SK-N-SH (cell line): ENCODE data around the gene CTSE. TPM values are rescaled to one million over a fixed set of nuclear protein-coding genes. Genes with fewer than 3 reads are reported as not detected.

ENCODE experiments used
- CTCF ChIA-PET: fragments of 300-600, 350-600 bp; formaldehyde crosslinking; extraction: SDS; loops from one replicate; lab custom pipeline; 2021; lab: Yijun Ruan, JAX
- POLR2A ChIA-PET: fragments of 350-600 bp; sonication (Branson Sonifier 250); formaldehyde crosslinking; extraction: SDS; loops from one replicate; lab custom pipeline; 2020; ENCODE audit warnings: antibody characterized with exemption, inconsistent platforms; lab: Yijun Ruan, JAX
- DNase-seq: peaks from one replicate; pipeline ENCODE4 v3.0.0; 2012
- H2AFZ ChIP-seq: fragments of 200-600 bp; sonication (generic); 2 replicates; pipeline ENCODE4 v1.8.1; 2016; ENCODE audit warnings: antibody characterized with exemption, mild to moderate bottlenecking, low read depth
- H3F3A ChIP-seq: fragments of 200-600 bp; sonication (generic); replicated peaks from 2 replicates; pipeline ENCODE3; 2016; ENCODE audit warnings: antibody characterized with exemption, mild to moderate bottlenecking; ENCODE audit not compliant: insufficient read depth
- H3K27ac ChIP-seq, 2 experiments: fragments of 200-500 bp in 1 of 2; fragments of 200-600 bp in 1 of 2; sonication (Bioruptor generic) in 1 of 2; sonication (generic), shearing (Covaris generic) in 1 of 2; 2 replicates each; pipeline versions ENCODE4 v1.5.1 to v1.6.1; 2014 to 2016; ENCODE audit warnings: low read depth in 2 of 2, inconsistent platforms in 1 of 2, low read length in 1 of 2, mild to moderate bottlenecking in 1 of 2, mixed read lengths in 1 of 2
- H3K27me3 ChIP-seq: fragments of 200-600 bp; sonication (generic), shearing (Covaris generic); 2 replicates; pipeline ENCODE4 v1.6.1; 2016; ENCODE audit warnings: mixed run types; ENCODE audit not compliant: insufficient read depth
- H3K36me3 ChIP-seq, 2 experiments: fragments of 200-500 bp in 1 of 2; fragments of 200-600 bp in 1 of 2; sonication (Bioruptor generic) in 1 of 2; sonication (generic) in 1 of 2; replicated peaks in 1 of 2; 2 replicates each; pipeline versions ENCODE3 to v1.5.1; 2014 to 2016; ENCODE audit warnings: low read length in 1 of 2, mild to moderate bottlenecking in 1 of 2; ENCODE audit not compliant: insufficient read depth in 2 of 2, control insufficient read depth in 1 of 2
- H3K4me1 ChIP-seq, 2 experiments: fragments of 200-500 bp in 1 of 2; fragments of 200-600 bp in 1 of 2; sonication (Bioruptor generic) in 1 of 2; sonication (generic), shearing (Covaris generic) in 1 of 2; 2 replicates each; pipeline versions ENCODE4 v1.5.1 to v1.6.1; 2014 to 2016; ENCODE audit warnings: low read depth in 1 of 2, low read length in 1 of 2, mixed run types in 1 of 2; ENCODE audit not compliant: insufficient read depth in 2 of 2, control insufficient read depth in 1 of 2
- H3K4me2 ChIP-seq: fragments of 200-600 bp; sonication (generic), shearing (Covaris generic); 2 replicates; pipeline ENCODE4 v1.6.1; 2017; ENCODE audit warnings: mixed run types
- H3K4me3 ChIP-seq, 2 experiments: fragments of 200-500 bp in 1 of 2; fragments of 200-600 bp in 1 of 2; sonication (Bioruptor generic) in 1 of 2; sonication (generic), shearing (Covaris generic) in 1 of 2; 2 replicates each; pipeline versions ENCODE4 v1.5.1 to v1.8.1; 2014 to 2016; ENCODE audit warnings: low read depth in 2 of 2, inconsistent platforms in 1 of 2, low read length in 1 of 2, mild to moderate bottlenecking in 1 of 2, mixed read lengths in 1 of 2, moderate library complexity in 1 of 2
- H3K79me2 ChIP-seq: fragments of 200-600 bp; sonication (generic); 2 replicates; pipeline ENCODE4 v1.8.1; 2017; ENCODE audit warnings: mild to moderate bottlenecking; ENCODE audit not compliant: insufficient read depth
- H3K9ac ChIP-seq: fragments of 200-600 bp; sonication (generic); 2 replicates; pipeline ENCODE4 v1.6.1; 2017; ENCODE audit warnings: mixed run types
- H3K9me2 ChIP-seq: fragments of 200-600 bp; sonication (generic); 2 replicates; pipeline ENCODE4 v1.6.1; 2017; ENCODE audit warnings: mixed run types
- H3K9me3 ChIP-seq: fragments of 200-600 bp; sonication (generic); 2 replicates; pipeline ENCODE4 v1.6.1; 2017; ENCODE audit warnings: mixed run types, mild to moderate bottlenecking, moderate library complexity
- H4K20me1 ChIP-seq: fragments of 200-600 bp; sonication (generic); 2 replicates; pipeline ENCODE4 v1.6.1; 2017; ENCODE audit warnings: mild to moderate bottlenecking, mixed run types; ENCODE audit not compliant: insufficient read depth
- ELF1 ChIP-seq: IDR thresholded peaks from 2 replicates; pipeline ENCODE4 v1.4.0; 2012
- FOXJ3 ChIP-seq: sonication (generic); formaldehyde crosslinking; IDR thresholded peaks from 2 replicates; pipeline ENCODE4 v1.5.1; 2020; ENCODE audit warnings: mild to moderate bottlenecking, missing genetic modification reagents
- GABPA ChIP-seq: IDR thresholded peaks from 2 replicates; pipeline ENCODE4 v1.4.0; 2012; ENCODE audit warnings: low read depth, mild to moderate bottlenecking
- GATA2 ChIP-seq: sonication (generic); formaldehyde crosslinking; IDR thresholded peaks from 2 replicates; pipeline ENCODE4 v1.5.0; 2020; ENCODE audit warnings: mild to moderate bottlenecking, missing genetic modification reagents
- JUND ChIP-seq: IDR thresholded peaks from 2 replicates; pipeline ENCODE4 v1.4.0; 2012
- MXI1 ChIP-seq: IDR thresholded peaks from 2 replicates; pipeline ENCODE4 v1.6.1; 2012; ENCODE audit warnings: mild to moderate bottlenecking, low read depth, low read length, improper control_type of control experiment
- POLR2AphosphoS5 ChIP-seq: IDR thresholded peaks from 2 replicates; pipeline ENCODE4 v1.6.1; 2012; ENCODE audit warnings: low read depth, low read length
- RAD21 ChIP-seq: IDR thresholded peaks from 2 replicates; pipeline ENCODE4 v1.6.1; 2012; ENCODE audit warnings: mild to moderate bottlenecking, low read length
- RCOR1 ChIP-seq: fragments of 150-350 bp; IDR thresholded peaks from 2 replicates; pipeline ENCODE4 v1.6.1; 2017; ENCODE audit warnings: antibody characterized with exemption, low read length
- RXRA ChIP-seq: IDR thresholded peaks from 2 replicates; pipeline ENCODE4 v1.4.0; 2012; ENCODE audit warnings: low read depth, mild to moderate bottlenecking, borderline replicate concordance
- SIN3A ChIP-seq: IDR thresholded peaks from 2 replicates; pipeline ENCODE4 v1.6.1; 2012; ENCODE audit warnings: low read depth, mild to moderate bottlenecking, low read length, moderate library complexity, borderline replicate concordance
- WGBS: methylation state at CpG from one replicate; pipeline ENCODE4 v1.1.6; 2017; ENCODE audit warnings: low lambda C conversion rate; 5-methylcytosine and 5-hydroxymethylcytosine counted together
- polyA plus RNA-seq, 3 experiments: library from polyadenylated mRNA; depleted of rRNA; stranded (reverse); fragments of >200 nt; gene quantifications; 2 replicates each; pipeline ENCODE4 v1.2.3, GENCODE V29; 2012
- TF ChIP-seq, protein P1 (sequence below): IDR thresholded peaks from 2 replicates; pipeline ENCODE4 v1.4.0; 2012; ENCODE audit warnings: low read depth, borderline replicate concordance
- TF ChIP-seq, protein P2 (sequence below): fragments of 200-600 bp; sonication (generic); IDR thresholded peaks from 2 replicates; pipeline ENCODE4 v1.6.1; 2017; ENCODE audit warnings: antibody characterized with exemption, mild to moderate bottlenecking, moderate library complexity
- TF ChIP-seq, protein P3 (sequence below): fragments of 150-350 bp; IDR thresholded peaks from 2 replicates; pipeline ENCODE4 v1.6.1; 2017; ENCODE audit warnings: antibody characterized with exemption, low read length, low read depth, borderline replicate concordance
- TF ChIP-seq, protein P4 (sequence below): IDR thresholded peaks from 2 replicates; pipeline ENCODE4; 2012
- TF ChIP-seq, protein P5 (sequence below): fragments of 150-350 bp; IDR thresholded peaks from 2 replicates; pipeline ENCODE4 v1.6.1; 2016; ENCODE audit warnings: mild to moderate bottlenecking, low read depth, low read length
- TF ChIP-seq, protein P6 (sequence below): IDR thresholded peaks from 2 replicates; pipeline ENCODE4 v1.4.0; 2012; ENCODE audit warnings: low read depth, borderline replicate concordance
- TF ChIP-seq, protein P7 (sequence below): IDR thresholded peaks from 2 replicates; pipeline ENCODE4 v1.6.1; 2012; ENCODE audit warnings: mild to moderate bottlenecking, low read depth, low read length, moderate library complexity

CTSE gene
- polyA plus RNA-seq, 1 of the 3 experiments (the other 2 are of a cell fraction), result not detected

DNA sequence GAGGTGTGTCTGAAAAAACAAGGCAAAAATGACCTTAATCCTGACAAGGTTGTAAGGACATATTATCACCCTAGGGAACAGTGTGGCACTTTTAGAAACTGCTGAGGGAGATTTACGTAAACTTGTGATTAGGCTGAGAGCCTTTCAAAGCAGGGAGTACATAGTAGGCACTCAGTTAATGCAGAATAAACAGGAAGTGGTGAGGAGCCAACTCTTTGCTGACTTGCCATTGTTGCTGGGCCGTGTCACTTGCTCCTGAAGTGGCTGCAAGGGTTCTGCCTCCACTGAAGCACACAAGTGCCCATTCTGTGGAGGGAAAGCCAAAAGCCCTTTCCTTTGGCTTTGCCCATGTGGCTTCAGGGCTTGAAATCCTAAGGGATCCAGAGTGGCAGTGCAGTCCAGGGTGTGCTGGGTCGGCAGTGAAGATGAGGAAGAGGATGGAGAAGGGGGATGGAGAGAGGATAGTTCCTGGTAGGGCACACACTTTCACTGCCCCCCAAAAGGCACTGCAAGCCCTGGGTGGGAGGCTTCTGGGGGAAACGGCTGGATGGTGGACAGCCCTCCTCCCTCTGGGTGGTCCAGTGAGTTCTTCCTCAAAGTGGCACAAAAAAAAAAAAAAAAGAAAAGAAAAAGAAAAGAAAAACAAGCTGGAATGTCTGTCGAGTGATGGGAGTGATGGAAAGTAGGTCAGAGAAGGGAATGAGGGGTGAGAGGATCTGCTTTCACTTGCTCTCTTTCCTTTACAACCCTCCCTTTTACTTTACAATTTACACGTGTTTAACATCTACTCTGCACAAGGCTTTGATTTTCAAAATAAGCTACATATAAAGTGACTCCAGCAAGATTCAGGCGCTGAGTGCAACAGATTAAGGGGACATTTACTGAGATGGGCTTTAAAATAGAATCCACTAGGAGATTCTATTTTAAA is 15.6 kb upstream of the CTSE start:
- WGBS, result 41% methylated on average over 7 of the region's 7 CpGs
- ChIA-PET POLR2A (no interaction called here), CTCF (interaction anchor here (0.6 to 4.1 kb wide), 5 partner anchors 9 to 68 kb away, joined by 3 to 23 read pairs (median 4); no protein-coding TSS in a partner anchor)
- Histone ChIP-seq H3K4me1 (peaks cover 0 to 5% of the 10 kb centered on the region in 2 experiments; a peak in 1 of 4 replicates), H3K9ac (no peak overlapping the region), H3K9me3 (no peaks in the 10 kb centered on the region), H3K4me3 (no peak overlapping the region), H3K27ac (no peak overlapping the region), H3K9me2 (no peaks in the 10 kb centered on the region), H3K27me3 (peaks cover 47% of the 10 kb centered on the region; the same call in 1 of the 2 replicates), H4K20me1 (no peaks in the 10 kb centered on the region), H3K36me3 (no peaks in the 10 kb centered on the region), H2AFZ (no peak overlapping the region), H3K4me2 (no peak overlapping the region), H3F3A (no peaks in the 10 kb centered on the region), H3K79me2 (no peaks in the 10 kb centered on the region)
- no peak for DNase-seq
- TF ChIP-seq, protein P1, sequence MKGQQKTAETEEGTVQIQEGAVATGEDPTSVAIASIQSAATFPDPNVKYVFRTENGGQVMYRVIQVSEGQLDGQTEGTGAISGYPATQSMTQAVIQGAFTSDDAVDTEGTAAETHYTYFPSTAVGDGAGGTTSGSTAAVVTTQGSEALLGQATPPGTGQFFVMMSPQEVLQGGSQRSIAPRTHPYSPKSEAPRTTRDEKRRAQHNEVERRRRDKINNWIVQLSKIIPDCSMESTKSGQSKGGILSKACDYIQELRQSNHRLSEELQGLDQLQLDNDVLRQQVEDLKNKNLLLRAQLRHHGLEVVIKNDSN, result no peak
- TF ChIP-seq, protein P2, sequence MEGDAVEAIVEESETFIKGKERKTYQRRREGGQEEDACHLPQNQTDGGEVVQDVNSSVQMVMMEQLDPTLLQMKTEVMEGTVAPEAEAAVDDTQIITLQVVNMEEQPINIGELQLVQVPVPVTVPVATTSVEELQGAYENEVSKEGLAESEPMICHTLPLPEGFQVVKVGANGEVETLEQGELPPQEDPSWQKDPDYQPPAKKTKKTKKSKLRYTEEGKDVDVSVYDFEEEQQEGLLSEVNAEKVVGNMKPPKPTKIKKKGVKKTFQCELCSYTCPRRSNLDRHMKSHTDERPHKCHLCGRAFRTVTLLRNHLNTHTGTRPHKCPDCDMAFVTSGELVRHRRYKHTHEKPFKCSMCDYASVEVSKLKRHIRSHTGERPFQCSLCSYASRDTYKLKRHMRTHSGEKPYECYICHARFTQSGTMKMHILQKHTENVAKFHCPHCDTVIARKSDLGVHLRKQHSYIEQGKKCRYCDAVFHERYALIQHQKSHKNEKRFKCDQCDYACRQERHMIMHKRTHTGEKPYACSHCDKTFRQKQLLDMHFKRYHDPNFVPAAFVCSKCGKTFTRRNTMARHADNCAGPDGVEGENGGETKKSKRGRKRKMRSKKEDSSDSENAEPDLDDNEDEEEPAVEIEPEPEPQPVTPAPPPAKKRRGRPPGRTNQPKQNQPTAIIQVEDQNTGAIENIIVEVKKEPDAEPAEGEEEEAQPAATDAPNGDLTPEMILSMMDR, result no peak
- TF ChIP-seq, protein P3, sequence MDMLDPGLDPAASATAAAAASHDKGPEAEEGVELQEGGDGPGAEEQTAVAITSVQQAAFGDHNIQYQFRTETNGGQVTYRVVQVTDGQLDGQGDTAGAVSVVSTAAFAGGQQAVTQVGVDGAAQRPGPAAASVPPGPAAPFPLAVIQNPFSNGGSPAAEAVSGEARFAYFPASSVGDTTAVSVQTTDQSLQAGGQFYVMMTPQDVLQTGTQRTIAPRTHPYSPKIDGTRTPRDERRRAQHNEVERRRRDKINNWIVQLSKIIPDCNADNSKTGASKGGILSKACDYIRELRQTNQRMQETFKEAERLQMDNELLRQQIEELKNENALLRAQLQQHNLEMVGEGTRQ, result no peak
- TF ChIP-seq, protein P4, sequence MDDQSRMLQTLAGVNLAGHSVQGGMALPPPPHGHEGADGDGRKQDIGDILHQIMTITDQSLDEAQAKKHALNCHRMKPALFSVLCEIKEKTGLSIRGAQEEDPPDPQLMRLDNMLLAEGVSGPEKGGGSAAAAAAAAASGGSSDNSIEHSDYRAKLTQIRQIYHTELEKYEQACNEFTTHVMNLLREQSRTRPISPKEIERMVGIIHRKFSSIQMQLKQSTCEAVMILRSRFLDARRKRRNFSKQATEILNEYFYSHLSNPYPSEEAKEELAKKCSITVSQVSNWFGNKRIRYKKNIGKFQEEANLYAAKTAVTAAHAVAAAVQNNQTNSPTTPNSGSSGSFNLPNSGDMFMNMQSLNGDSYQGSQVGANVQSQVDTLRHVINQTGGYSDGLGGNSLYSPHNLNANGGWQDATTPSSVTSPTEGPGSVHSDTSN, result no peak
- TF ChIP-seq FOXJ3 (CRISPR knock-in tag) (no peak), POLR2AphosphoS5 (no peak), ELF1 (no peak), GATA2 (CRISPR knock-in tag) (no peak), GABPA (no peak), RXRA (no peak), RAD21 (no peak), SIN3A (no peak), MXI1 (no peak), RCOR1 (no peak), JUND (no peak)
- TF ChIP-seq, protein P5, sequence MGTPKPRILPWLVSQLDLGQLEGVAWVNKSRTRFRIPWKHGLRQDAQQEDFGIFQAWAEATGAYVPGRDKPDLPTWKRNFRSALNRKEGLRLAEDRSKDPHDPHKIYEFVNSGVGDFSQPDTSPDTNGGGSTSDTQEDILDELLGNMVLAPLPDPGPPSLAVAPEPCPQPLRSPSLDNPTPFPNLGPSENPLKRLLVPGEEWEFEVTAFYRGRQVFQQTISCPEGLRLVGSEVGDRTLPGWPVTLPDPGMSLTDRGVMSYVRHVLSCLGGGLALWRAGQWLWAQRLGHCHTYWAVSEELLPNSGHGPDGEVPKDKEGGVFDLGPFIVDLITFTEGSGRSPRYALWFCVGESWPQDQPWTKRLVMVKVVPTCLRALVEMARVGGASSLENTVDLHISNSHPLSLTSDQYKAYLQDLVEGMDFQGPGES, result no peak
- TF ChIP-seq, protein P6, sequence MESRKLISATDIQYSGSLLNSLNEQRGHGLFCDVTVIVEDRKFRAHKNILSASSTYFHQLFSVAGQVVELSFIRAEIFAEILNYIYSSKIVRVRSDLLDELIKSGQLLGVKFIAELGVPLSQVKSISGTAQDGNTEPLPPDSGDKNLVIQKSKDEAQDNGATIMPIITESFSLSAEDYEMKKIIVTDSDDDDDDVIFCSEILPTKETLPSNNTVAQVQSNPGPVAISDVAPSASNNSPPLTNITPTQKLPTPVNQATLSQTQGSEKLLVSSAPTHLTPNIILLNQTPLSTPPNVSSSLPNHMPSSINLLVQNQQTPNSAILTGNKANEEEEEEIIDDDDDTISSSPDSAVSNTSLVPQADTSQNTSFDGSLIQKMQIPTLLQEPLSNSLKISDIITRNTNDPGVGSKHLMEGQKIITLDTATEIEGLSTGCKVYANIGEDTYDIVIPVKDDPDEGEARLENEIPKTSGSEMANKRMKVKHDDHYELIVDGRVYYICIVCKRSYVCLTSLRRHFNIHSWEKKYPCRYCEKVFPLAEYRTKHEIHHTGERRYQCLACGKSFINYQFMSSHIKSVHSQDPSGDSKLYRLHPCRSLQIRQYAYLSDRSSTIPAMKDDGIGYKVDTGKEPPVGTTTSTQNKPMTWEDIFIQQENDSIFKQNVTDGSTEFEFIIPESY, result no peak
- TF ChIP-seq, protein P7, sequence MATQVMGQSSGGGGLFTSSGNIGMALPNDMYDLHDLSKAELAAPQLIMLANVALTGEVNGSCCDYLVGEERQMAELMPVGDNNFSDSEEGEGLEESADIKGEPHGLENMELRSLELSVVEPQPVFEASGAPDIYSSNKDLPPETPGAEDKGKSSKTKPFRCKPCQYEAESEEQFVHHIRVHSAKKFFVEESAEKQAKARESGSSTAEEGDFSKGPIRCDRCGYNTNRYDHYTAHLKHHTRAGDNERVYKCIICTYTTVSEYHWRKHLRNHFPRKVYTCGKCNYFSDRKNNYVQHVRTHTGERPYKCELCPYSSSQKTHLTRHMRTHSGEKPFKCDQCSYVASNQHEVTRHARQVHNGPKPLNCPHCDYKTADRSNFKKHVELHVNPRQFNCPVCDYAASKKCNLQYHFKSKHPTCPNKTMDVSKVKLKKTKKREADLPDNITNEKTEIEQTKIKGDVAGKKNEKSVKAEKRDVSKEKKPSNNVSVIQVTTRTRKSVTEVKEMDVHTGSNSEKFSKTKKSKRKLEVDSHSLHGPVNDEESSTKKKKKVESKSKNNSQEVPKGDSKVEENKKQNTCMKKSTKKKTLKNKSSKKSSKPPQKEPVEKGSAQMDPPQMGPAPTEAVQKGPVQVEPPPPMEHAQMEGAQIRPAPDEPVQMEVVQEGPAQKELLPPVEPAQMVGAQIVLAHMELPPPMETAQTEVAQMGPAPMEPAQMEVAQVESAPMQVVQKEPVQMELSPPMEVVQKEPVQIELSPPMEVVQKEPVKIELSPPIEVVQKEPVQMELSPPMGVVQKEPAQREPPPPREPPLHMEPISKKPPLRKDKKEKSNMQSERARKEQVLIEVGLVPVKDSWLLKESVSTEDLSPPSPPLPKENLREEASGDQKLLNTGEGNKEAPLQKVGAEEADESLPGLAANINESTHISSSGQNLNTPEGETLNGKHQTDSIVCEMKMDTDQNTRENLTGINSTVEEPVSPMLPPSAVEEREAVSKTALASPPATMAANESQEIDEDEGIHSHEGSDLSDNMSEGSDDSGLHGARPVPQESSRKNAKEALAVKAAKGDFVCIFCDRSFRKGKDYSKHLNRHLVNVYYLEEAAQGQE, result no peak
